WERI-Rb-1 (cell line): ENCODE results near the gene LAMA4.

Source experiments
- DNase-seq: peaks from one replicate; pipeline ENCODE4 v3.0.0-alpha.2; 2020
- H3K27ac ChIP-seq: fragments of 250-450 bp; sonication (Bioruptor Pico); 2 replicates; pipeline ENCODE4 v1.5.1; 2020; ENCODE audit warnings: mild to moderate bottlenecking, moderate library complexity
- H3K27me3 ChIP-seq: fragments of 250-450 bp; sonication (Bioruptor Pico); 2 replicates; pipeline ENCODE4 v1.5.1; 2021; ENCODE audit warnings: mild to moderate bottlenecking, low read depth, moderate library complexity; ENCODE audit not compliant: insufficient read depth, severe bottlenecking
- H3K36me3 ChIP-seq: fragments of 250-450 bp; sonication (Bioruptor Pico); 2 replicates; pipeline ENCODE4 v1.5.1; 2020; ENCODE audit warnings: mild to moderate bottlenecking, moderate library complexity
- H3K4me3 ChIP-seq: 2 replicates; pipeline ENCODE4 v1.5.1; 2011; ENCODE audit warnings: low read depth, mild to moderate bottlenecking, control low read depth, low read length
- H3K9me3 ChIP-seq: fragments of 250-450 bp; sonication (Bioruptor Pico); 2 replicates; pipeline ENCODE4 v1.5.1; 2021; ENCODE audit warnings: mild to moderate bottlenecking, moderate library complexity; ENCODE audit not compliant: severe bottlenecking
- TF ChIP-seq, protein P1 (sequence below): IDR thresholded peaks from 2 replicates; pipeline ENCODE4 v1.5.1; 2011; ENCODE audit warnings: low read depth, mild to moderate bottlenecking, control low read depth, inconsistent platforms, low read length

LAMA4 gene

DNA sequence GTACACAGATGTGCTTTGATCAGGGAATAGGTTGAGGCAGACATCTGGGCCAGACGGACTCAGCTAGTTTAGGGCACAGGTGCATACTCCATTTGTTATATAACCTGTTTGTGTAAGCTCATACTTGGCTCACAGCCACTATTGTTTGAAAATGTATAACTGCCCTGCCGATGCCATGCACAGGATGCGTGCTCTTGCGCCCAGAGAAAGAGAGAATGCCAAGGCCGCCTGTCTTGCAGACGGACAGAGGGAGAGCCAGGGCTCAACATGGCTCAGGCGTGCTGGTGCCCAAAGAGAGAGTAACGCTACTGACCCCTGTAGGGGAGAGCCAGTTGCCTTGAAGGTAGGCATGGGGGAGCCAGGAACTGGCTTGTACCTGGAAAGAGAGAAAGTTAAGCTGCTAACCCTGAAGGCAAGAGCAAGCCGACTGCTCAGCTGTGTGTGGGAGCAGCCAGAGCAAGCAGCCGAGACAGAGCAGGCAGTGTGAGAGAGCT, 109.2 kb downstream of the LAMA4 start:
- TF ChIP-seq, protein P1, sequence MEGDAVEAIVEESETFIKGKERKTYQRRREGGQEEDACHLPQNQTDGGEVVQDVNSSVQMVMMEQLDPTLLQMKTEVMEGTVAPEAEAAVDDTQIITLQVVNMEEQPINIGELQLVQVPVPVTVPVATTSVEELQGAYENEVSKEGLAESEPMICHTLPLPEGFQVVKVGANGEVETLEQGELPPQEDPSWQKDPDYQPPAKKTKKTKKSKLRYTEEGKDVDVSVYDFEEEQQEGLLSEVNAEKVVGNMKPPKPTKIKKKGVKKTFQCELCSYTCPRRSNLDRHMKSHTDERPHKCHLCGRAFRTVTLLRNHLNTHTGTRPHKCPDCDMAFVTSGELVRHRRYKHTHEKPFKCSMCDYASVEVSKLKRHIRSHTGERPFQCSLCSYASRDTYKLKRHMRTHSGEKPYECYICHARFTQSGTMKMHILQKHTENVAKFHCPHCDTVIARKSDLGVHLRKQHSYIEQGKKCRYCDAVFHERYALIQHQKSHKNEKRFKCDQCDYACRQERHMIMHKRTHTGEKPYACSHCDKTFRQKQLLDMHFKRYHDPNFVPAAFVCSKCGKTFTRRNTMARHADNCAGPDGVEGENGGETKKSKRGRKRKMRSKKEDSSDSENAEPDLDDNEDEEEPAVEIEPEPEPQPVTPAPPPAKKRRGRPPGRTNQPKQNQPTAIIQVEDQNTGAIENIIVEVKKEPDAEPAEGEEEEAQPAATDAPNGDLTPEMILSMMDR: peak; percentile 22; the same call in 1 of the 2 replicates

DNA sequence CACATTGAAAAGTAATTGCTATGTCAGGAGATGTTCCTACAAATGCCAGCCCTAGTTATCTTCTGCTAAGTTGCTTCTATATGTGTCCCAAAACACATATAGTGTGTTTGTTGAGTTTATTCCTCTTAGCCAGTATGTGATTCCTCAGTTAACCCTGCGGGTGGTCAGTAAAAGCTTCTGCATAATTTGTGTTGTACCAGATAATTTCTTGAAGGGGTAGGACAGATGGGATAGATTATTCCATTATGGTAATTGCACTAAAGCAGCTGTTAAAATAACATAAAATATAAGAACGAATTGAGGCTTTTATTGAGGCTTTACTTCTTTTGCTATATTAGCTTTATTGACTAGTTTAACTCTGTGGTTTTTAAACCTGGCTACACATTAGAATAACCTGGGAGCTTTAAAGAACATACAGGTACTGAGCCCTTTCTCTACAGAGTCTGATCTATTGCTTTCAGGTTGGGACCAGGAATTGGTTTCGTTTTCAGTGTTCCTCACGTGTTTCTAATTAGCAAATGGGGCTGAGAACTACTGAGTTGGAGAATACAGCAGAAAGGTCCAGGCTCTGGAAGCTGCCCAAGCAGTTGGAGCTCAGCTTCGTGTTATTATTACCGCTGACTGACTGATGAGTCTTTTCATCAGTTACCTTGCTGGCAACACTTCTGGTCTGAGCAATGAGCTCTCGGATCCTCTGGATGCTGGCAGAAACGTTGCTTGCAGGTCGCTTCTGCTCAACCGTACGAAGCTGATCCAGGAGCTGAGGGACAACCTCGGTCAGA, 110.0 kb downstream of the LAMA4 start:
- Histone ChIP-seq H3K4me3 (peak overlapping the region; percentile 25), H3K9me3 (no peaks in the 10 kb centered on the region), H3K36me3 (no peaks in the 10 kb centered on the region), H3K27ac (peak overlapping the region; percentile 33), H3K27me3 (no peaks in the 10 kb centered on the region)
- TF ChIP-seq, protein P1: no peak
- peak; percentile 23 for DNase-seq

More for the DNA sequence above, 109.2 kb downstream of the LAMA4 start:
- no peak overlapping the region for H3K4me3 ChIP-seq
- no peak overlapping the region; the same call in 1 of the 2 replicates for H3K27ac ChIP-seq
- no peaks in the 10 kb centered on the region for H3K36me3 ChIP-seq
- H3K9me3 ChIP-seq: no peaks in the 10 kb centered on the region
- DNase-seq: peak; percentile 28
- no peaks in the 10 kb centered on the region for H3K27me3 ChIP-seq

DNA sequence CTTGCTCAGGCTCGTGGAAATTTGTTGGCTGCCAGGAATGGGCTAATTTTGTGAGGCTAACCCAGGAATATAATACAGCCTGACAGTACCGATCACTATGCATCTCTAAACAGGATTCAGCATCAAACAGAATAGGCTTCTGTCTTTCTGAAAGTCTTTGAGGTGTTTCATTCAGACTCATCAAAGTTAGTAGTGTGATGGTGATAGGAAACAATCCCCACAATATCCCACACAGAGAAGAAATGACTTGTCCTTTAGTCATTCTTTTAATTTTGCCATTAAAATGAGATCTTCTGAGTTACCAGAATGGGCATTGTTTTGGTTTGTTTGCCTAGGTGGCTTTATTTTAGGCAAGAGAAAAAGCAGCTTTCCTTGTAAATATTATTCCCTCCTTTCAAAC, 112.7 kb downstream of the LAMA4 start:
- Histone ChIP-seq H3K27me3 (no peaks in the 10 kb centered on the region), H3K27ac (no peak overlapping the region), H3K4me3 (no peak overlapping the region), H3K36me3 (no peaks in the 10 kb centered on the region), H3K9me3 (no peaks in the 10 kb centered on the region)
- TF ChIP-seq, protein P1: no peak
- no peak for DNase-seq

DNA sequence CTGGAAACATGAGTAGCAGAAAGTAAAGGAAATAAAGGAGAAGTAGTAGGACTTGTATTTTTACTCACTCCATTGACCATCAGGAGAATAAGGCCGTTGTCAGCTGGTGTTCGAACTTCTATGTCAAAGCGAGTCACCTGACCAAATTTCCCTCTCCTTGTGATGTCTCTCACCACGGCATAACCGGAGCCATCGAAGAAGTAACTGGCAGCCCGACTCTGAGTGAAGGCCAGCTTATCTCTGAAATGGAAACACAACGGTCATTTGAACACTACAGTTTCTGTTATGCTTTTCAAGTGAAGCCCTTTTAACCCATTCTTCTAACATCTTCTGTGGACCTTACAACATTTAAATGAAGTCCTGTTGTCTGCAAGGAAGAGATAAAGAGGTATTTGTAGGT, 115.3 kb downstream of the LAMA4 start:
- TF ChIP-seq, protein P1: no peak
- H3K9me3 ChIP-seq: no peaks in the 10 kb centered on the region
- no peak for DNase-seq
- no peaks in the 10 kb centered on the region for H3K36me3 ChIP-seq
- H3K4me3 ChIP-seq: no peak overlapping the region
- no peak overlapping the region for H3K27ac ChIP-seq
- H3K27me3 ChIP-seq: no peaks in the 10 kb centered on the region

DNA sequence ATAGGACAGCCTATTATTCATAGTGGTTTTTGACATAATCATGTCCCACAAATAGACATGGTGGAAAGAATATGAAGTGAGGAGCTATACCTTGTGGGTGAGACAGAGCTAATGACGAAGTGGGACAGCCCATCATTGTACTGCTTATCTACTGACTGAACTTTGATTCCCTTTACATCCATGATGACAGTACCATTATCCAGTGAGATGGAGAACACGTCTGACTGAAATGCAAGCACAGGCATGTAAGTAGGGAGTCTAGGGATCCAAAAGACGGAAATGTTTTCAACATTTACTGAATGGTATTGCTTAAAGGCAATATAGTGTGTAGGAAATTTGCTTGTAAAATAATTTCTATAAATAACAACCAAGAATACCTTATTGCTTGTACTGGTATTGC, 123.5 kb downstream of the LAMA4 start:
- Histone ChIP-seq H3K4me3 (no peak overlapping the region), H3K27ac (no peak overlapping the region), H3K36me3 (no peaks in the 10 kb centered on the region), H3K27me3 (no peaks in the 10 kb centered on the region), H3K9me3 (no peaks in the 10 kb centered on the region)
- TF ChIP-seq, protein P1: no peak
- no peak for DNase-seq
